Activated CD8-positive, alpha-beta memory T cell treated with anti-CD3 and anti-CD28 coated beads, Interleukin-2, amount 50 U/mL, for 1 hour (primary cell): ENCODE results near the gene EDEM1.
"Not testable (repeated sequence)": the region's sequence is repeated elsewhere in the genome, so short reads cannot be mapped to it uniquely, and the experiment has no call there.

Source experiments
- DNase-seq: peaks from one replicate; pipeline ENCODE4 v3.0.0-alpha.2; 2020; ENCODE audit errors: extremely low read depth

EDEM1 gene

DNA sequence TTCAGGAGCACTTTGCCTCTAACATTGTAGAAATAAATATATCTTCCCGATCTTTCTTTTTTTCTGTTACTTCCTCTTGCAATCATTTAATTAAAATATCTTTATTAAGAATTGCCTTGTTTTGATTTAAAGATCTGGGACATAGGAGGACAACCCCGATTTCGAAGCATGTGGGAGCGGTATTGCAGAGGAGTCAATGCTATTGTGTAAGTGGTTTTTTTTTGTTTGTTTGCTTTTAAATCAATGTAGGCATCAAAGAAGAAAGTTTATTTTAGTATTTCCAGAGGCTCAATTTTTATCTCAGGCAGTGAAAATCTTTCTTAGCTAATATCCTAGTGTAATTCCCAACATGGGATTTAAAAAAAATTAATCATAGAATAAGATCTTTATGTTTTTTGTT lies 15.5 kb upstream of the EDEM1 start:
- no peak for DNase-seq

- DNase-seq, result not testable (repeated sequence)
Measured at GRCh38 chr3:5179036-5179435, 8.5 kb upstream of the EDEM1 start.

GRCh38 chr3:5181469-5182141 lies 5.9 kb upstream of the EDEM1 start:
- DNase-seq, result no peak

GRCh38 chr3:5183714-5184113 lies 3.8 kb upstream of the EDEM1 start:
- DNase-seq, result not testable (repeated sequence)

GRCh38 chr3:5184499-5184898 lies 3.0 kb upstream of the EDEM1 start:
- no peak for DNase-seq

- no peak for DNase-seq
Measured at GRCh38 chr3:5185093-5185673, 2.3 kb upstream of the EDEM1 start.

DNA sequence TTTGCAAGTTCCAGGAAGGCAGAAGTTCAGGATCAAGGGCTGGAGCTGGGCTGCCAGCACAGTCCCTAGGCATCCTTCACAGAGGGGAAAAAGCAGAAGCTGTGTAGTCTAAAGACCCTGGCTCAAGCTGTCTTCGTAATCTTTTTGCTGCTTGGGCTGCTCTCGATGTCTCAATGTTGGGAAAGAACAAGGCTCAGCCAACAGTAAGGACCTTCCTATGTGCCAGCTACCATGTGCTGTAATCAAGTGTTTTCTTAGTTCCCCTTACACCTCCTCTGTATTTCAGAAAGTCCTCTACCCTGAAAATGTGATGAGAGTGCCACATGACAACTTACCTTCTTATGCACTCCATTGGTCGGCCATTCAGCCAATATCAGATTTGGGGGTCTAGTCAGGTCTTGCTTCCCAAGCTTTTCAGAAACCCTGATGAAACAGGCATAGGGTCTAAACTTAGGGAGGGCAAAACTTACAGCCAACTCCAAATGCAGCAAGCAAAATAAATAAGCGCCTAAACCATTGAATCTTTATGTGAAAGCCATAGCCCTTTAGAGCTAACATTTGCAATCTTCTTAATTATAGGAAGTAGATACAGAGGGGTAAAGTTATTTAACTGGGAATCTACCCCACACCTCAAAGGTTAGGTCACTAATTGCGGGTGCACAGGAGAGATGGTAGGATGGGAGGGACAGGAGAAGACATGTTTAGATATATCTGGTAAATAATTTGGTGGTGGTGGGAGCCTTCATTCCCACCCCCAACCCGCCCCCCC lies 1.2 kb upstream of the EDEM1 start:
- DNase-seq, result no peak

DNA sequence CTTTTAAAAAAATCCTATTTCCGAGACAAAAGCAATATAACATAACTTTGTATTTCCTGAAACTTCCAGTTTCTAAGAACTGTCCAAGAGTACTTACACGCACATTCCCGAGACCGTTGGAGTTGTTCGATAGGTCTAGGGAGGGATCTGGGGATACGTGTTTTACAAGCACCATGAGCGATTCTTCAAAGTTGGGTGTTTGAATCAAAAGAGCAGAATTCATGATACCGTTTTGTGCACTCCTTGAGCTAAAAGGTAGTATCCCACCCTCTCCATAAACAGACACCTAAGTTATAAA lies 700 bp upstream of the EDEM1 start:
- no peak for DNase-seq

GRCh38 chr3:5187920-5188418 lies 462 bp downstream of the EDEM1 start:
- DNase-seq, result no peak

DNA sequence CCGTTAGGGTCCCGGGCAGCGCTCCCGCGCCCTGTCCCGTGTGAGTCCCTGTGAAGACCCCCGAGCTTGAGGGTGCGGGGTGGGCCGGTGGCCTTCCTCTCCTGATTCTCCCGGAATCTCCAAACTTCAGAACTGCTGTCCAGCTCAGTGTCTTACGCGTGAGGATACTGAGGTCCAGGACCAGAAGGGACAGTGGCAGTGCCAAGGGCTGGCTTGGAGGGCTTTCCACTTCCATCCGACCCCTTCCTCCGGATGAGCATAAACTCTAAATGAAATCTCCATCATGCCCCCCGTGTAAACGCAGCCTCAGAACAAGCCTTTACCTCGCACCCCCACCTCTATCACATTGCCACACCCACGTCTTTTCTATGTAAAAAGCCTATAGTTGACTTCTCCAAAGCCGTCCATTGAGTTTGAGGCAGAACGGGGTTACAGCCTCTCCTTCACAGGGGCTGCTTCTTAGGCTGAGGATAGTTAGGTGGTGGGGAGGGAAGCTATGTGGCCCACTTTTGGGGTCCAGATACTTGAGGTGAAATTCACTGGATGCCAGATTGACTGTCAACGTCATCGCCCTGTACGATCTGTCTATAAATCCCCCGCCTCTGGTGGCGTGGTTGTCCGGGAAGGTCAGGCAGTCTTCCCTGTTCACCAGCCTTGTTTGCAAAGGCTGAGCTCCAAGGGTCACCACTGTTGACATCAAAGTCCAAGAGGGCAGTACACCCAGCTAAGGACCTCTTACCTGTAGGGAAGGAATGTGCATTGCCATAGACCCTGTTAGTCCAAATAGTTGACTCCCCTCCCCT lies 1.1 kb downstream of the EDEM1 start:
- DNase-seq, result no peak

DNA sequence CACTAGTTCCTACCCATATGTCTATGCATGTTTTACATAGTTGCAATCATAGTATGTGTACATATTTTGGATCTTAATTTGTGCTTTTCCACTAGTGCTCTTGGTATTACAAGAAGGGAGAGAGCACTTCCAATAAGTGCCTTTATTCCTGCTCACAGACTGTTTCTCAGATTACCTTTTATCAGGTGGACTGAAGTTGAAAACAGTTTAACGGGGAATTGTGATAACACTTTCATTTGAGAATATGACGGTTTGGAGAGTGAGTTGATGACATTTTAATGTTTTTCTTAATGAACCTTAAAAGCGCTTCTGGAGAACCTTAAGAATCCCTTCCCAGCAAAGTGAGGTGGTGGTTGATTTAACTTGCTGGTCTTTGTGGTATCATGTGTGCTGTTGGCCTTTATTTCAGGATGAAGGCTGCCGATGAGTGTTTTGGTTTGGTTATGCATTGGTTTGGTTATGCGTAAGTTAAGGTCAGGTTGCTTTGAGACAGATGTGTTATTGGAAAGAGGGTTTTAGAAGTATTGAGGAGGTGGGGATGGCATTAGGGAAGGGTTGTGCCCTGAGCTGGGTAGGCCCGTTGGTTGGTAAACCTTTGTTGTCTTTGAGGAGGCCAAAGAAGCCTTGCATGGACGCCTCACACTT lies 2.8 kb downstream of the EDEM1 start:
- DNase-seq, result no peak

GRCh38 chr3:5191555-5192304 lies 4.2 kb downstream of the EDEM1 start:
- DNase-seq, result no peak

DNA sequence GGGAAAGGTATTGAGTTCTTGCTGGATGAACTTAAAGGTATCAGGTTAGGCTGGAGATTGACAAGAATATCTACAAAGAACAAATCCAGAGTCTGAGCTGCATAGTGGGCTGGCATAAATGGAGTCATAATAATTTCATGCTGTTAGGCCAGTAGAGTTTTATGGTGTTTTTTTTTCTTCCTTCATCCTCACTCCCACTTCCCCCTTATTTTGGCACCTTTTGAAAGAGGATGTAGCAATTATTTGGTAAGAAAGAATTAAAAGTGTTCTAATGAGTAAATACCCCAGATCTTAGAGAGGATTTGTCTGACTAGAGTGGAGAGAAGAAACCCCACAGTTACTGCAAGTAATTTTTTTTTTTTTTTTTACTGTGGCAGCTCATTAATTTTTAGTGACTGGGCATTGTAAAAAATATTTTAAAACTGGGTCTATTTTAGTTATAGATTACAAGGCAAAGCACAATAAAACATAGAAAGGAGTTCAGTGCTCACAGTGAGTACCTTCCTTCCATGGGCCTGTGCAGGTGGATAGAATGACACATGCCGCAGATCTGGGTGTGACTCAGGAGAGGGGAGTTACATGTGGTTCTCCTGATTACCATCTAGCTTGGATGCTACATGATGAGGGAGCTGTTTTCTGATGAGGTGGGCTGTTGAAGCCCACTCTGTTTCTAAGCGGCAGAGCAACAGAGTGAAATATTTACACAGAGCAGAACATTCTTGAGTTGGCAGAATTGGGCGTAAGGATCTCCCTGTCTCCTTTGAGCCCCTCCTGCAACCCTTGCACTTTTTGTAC lies 5.3 kb downstream of the EDEM1 start:
- DNase-seq, result no peak

GRCh38 chr3:5194341-5194740 lies 6.8 kb downstream of the EDEM1 start:
- no peak for DNase-seq

DNA sequence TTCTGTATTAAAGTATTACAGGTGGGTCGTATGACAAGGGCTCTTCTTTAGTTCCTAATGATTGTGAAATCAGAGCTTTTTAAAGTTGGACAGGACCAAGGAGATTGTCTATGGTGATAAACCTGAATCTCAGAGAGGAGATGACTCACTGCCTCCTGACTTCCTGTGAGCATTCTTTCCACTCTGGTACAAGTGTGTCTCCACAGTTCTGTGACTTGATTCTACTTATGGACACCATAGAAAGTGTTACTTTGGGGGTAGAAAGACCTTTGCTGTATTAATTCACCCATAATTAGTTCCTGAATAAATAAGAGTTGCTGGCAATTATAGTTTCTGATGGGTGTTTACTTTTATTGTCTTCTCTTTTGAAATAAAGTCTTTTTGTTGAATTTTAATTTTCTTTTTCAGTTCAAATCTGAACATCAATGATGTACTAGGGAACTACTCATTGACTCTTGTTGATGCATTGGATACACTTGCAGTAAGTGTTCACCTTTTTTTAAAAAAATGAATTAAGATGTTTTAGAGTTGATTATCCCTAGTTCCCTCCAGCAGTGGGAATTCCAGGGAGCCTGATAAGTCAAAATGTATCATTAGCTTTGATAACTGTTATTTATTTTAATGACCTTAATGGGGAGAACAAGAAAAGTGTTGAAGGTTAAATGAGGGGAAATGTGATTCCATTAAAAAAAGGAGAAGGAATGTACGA lies 7.4 kb downstream of the EDEM1 start:
- DNase-seq, result no peak

- DNase-seq, result no peak
Measured at GRCh38 chr3:5195605-5196004, 8.1 kb downstream of the EDEM1 start.

GRCh38 chr3:5197022-5197421 lies 9.5 kb downstream of the EDEM1 start:
- no peak for DNase-seq

- no peak for DNase-seq
Measured at GRCh38 chr3:5197470-5198312, 10.2 kb downstream of the EDEM1 start.

DNA sequence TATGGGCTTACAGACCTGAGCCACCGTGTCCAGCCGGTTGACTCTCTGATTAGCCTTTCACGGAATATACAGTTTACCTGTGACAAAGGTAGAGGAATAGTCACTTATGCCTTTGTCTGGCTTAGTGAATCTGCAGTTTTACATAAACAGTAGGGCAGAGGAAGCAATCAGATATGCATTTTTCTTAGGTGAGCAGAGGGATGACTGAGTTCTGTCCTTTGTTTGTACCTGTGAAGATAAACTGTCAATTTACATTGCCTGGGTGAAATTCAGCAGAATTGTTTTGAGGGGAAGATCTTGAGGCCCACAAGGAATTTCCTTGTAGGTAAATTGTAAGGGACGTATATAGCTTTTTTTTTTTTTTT lies 10.8 kb downstream of the EDEM1 start:
- DNase-seq, result no peak
